Anterior cingulate cortex (tissue), 58 donors: Measurements from ENCODE around the gene NDOR1.
A peak's percentile ranks its signal among the peaks of the same experiment; 100 is the strongest.

ENCODE experiments used
- DNase-seq, 58 donors: peaks; one replicate each; lab custom pipeline; 2025; lab: John Stamatoyannopoulos, UW

Gene NDOR1

GRCh38 chr9:137253717-137254623 lies 48.5 kb downstream of the NDOR1 start:
- peak in 1 of 58 donors; percentile 23 for DNase-seq

- DNase-seq: peak; percentile 54 to 95 (median 89)
Measured at GRCh38 chr9:137254624-137255447, 49.3 kb downstream of the NDOR1 start, which contains the start of gene NELFB. Gene NELFB (plus strand): TSS chr9:137255327.

GRCh38 chr9:137255448-137256114 lies 50.1 kb downstream of the NDOR1 start:
- DNase-seq: peak in 7 of 58 donors; percentile 48 to 73 (median 66)

GRCh38 chr9:137256362-137256761 lies 50.9 kb downstream of the NDOR1 start:
- no peak for DNase-seq

- DNase-seq: no peak
Measured at GRCh38 chr9:137256856-137257255, 51.4 kb downstream of the NDOR1 start.

GRCh38 chr9:137262173-137262908 lies 56.8 kb downstream of the NDOR1 start:
- peak in 8 of 58 donors; percentile 9 to 27 (median 18) for DNase-seq

DNA sequence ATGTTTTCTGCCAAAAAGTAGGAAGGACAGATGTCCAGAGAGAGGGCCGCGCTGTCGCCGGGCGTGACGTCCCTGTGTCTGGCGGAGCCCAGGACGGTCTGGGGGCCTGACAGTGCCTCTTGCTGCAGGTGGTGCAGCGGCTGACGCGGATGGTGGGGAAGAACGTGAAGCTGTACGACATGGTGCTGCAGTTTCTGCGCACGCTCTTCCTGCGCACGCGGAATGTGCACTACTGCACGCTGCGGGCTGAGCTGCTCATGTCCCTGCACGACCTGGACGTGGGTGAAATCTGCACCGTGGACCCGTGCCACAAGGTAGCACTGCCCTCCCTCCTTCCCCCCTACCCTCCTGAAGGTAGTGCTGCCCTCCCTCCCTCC lies 57.4 kb downstream of the NDOR1 start:
- DNase-seq: no peak

- DNase-seq: no peak
Measured at GRCh38 chr9:137263506-137263905, 58.0 kb downstream of the NDOR1 start.

DNA sequence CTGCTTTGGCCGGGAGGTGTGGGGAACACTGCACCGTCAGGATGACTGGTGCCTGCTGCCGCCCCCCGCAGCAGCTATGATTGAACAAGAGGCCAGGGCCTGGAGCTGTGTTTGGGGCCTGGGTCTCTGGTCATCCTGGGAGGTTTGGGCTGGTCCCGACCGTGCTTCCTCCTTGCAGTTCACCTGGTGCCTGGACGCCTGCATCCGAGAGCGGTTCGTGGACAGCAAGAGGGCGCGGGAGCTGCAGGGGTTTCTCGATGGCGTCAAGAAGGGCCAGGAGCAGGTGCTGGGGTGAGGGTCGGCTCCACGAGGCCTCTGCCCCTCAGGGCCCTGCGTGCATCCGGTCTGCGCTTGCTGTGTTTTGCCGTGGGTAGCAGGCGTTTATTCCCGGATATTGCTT lies 58.6 kb downstream of the NDOR1 start:
- no peak for DNase-seq

DNA sequence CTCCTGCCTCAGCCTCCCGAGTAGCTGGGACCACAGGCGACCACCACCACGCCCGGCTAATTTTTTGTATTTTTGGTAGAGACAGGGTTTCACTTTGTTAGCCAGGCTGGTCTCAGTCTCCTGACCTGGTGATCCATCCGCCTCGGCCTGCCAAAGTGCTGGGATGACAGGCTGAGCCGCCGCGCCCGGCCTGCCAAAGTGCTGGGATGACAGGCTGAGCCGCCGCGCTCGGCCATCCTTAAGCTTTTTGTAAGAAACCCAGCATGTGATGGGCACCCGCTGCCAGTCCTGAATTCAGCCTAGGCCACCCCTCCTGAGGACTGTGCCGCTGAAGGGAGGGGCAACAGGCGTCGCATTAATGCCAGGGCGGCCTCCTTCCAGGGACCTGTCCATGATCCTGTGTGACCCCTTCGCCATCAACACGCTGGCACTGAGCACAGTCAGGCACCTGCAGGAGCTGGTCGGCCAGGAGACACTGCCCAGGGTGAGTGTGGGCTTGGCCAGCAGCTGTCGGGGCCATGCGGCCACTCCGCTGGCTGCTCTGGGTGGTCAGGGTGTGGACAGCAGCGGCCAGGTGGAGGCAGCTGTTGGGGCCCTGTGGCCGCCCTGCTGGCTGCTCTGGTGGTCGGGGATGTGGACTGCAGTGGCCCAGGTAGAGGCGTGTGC lies 60.1 kb downstream of the NDOR1 start:
- DNase-seq: no peak

DNA sequence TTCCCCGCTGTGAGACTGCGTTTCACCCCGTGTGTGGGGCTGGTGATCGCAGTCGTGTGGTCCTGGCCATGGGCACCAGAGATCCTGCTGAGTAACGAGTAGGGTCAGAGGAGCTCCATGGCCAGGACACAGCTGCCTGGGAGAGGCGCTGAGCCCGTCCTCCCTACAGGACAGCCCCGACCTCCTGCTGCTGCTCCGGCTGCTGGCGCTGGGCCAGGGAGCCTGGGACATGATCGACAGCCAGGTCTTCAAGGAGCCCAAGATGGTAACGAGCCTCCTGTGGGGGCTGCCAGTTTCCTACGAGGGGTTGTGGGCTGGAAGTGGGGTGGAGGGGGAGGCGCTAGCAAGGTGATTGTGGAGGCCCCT lies 60.6 kb downstream of the NDOR1 start:
- DNase-seq: no peak
